Transverse colon (tissue), 4 donors: ENCODE data around the gene OSM. TPM values are rescaled to one million over a fixed set of nuclear protein-coding genes. Genes with fewer than 3 reads are reported as not detected.

Experiments used
- DNase-seq: peaks from one replicate; pipeline ENCODE4 v3.0.0-alpha.2; 2019
- H3K27ac ChIP-seq, 4 donors: fragments of 200-600 bp; sonication (generic); 2 replicates each; pipeline ENCODE4 v1.5.1; 2016 to 2018; ENCODE audit warnings: inconsistent platforms in 4 of 4
- H3K27me3 ChIP-seq: fragments of 200-600 bp; sonication (generic); 2 replicates; pipeline ENCODE4 v1.5.1; 2017; ENCODE audit warnings: inconsistent platforms
- H3K36me3 ChIP-seq, 4 donors: fragments of 200-600 bp; sonication (generic); 2 replicates each; pipeline ENCODE4 v1.5.1; 2017 to 2019; ENCODE audit warnings: inconsistent platforms in 4 of 4
- H3K4me1 ChIP-seq, 4 donors: fragments of 200-600 bp; sonication (generic); 2 replicates each; pipeline ENCODE4 v1.5.1; 2017 to 2020; ENCODE audit warnings: inconsistent platforms in 4 of 4
- H3K4me3 ChIP-seq, 4 donors: fragments of 200-600 bp; sonication (generic); 1 replicate in 1 of 4; 2 replicates in 3 of 4; pipeline versions ENCODE4 v1.5.1 to v1.6.1; 2017 to 2019; ENCODE audit warnings: inconsistent platforms in 4 of 4
- H3K9me3 ChIP-seq, 2 donors: fragments of 200-600 bp; sonication (generic); 2 replicates each; pipeline ENCODE4 v1.5.1; 2017 to 2019; ENCODE audit warnings: inconsistent platforms in 2 of 2
- EP300 ChIP-seq: sonication (generic); formaldehyde crosslinking; IDR thresholded peaks from one replicate; pipeline ENCODE4 v1.6.1; 2017; ENCODE audit warnings: antibody characterized with exemption, low read depth
- POLR2A ChIP-seq: fragments of 450-650 bp; IDR thresholded peaks from one replicate; pipeline ENCODE4 v1.6.1; 2016; ENCODE audit warnings: antibody characterized with exemption, mild to moderate bottlenecking, moderate library complexity
- POLR2AphosphoS5 ChIP-seq, 3 donors: sonication (generic); formaldehyde crosslinking; IDR thresholded peaks; one replicate each; pipeline ENCODE4 v1.6.1; 2016; ENCODE audit warnings: antibody characterized with exemption in 3 of 3
- WGBS, 2 donors: methylation state at CpG; one replicate each; pipeline ENCODE4 v1.1.5; 2018; ENCODE audit warnings: low coverage in 1 of 2; 5-methylcytosine and 5-hydroxymethylcytosine counted together
- in situ Hi-C, 4 donors: fragments of 200-750 bp; cut with MboI; loops; one replicate each; pipeline versions ENCODE4 v1.15.0 to v1.15.1; 2017; ENCODE audit warnings: low sequenced_read_pairs in 3 of 4, low pct_ligation_motif_present in 1 of 4, low pct_unique_long_range_greater_than_20kb in 1 of 4
- intact Hi-C: fragments of 100-400 bp; cut with DNase I; formaldehyde crosslinking; loops from one replicate; pipeline ENCODE4 v1.15.1; 2023; ENCODE audit warnings: low total_unique reads
- total RNA-seq, 4 donors: library from RNA; depleted of rRNA; stranded (reverse); fragments of >200 nt; gene quantifications; one replicate each; pipeline ENCODE4 v1.1.0, GENCODE V29; 2016
- TF ChIP-seq, protein P1 (sequence below), 5 experiments: fragments of 200-600 bp in 3 of 5; fragments of 450-650 bp in 2 of 5; sonication (generic) in 3 of 5; IDR thresholded peaks; 1 replicate in 2 of 5; 2 replicates in 3 of 5; pipeline ENCODE4 v1.5.1; 2016 to 2017; ENCODE audit warnings: antibody characterized with exemption in 5 of 5, inconsistent platforms in 3 of 5, mild to moderate bottlenecking in 2 of 5, moderate library complexity in 1 of 5

Gene OSM
- total RNA-seq, 4 donors from 2014 or later = not detected

DNA sequence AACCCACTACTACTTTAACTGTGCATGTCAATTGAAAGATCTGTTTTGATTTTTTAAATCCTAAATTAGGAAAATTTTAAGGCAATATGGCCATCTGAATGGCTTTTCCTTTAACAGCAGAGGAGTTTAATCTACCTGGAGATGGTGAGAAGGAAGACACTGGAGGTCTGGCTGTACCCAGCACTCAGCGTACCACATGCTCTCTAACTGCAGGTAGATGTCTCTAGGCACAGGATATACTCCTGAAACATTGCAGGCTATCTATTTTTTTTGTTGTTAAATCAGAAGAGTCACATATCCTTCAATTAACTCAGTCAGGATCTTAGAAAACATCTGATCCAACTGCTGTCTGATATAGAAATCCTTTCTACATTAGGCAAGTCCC is 40.0 kb upstream of the OSM start:
- no peak for DNase-seq
- no peaks in the 10 kb centered on the region for H3K27me3 ChIP-seq
- intact Hi-C loops (no loop called here), in situ Hi-C loops (no loop called here)
- WGBS, 2 donors = 80 to 89% methylated on average over 1 of the region's 1 CpG
- no peak overlapping the region for H3K4me3 ChIP-seq
- TF ChIP-seq, protein P1, sequence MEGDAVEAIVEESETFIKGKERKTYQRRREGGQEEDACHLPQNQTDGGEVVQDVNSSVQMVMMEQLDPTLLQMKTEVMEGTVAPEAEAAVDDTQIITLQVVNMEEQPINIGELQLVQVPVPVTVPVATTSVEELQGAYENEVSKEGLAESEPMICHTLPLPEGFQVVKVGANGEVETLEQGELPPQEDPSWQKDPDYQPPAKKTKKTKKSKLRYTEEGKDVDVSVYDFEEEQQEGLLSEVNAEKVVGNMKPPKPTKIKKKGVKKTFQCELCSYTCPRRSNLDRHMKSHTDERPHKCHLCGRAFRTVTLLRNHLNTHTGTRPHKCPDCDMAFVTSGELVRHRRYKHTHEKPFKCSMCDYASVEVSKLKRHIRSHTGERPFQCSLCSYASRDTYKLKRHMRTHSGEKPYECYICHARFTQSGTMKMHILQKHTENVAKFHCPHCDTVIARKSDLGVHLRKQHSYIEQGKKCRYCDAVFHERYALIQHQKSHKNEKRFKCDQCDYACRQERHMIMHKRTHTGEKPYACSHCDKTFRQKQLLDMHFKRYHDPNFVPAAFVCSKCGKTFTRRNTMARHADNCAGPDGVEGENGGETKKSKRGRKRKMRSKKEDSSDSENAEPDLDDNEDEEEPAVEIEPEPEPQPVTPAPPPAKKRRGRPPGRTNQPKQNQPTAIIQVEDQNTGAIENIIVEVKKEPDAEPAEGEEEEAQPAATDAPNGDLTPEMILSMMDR (IDR thresholded peaks at IDR 0.05) = no peak
- TF ChIP-seq EP300 = no peak
- TF ChIP-seq POLR2A = no peak
- TF ChIP-seq POLR2AphosphoS5 (IDR thresholded peaks at IDR 0.05) = no peak
- no peaks in the 10 kb centered on the region for H3K9me3 ChIP-seq
- peak overlapping the region; percentile 84 to 90 (median 88) for H3K27ac ChIP-seq
- H3K36me3 ChIP-seq = no peaks in the 10 kb centered on the region
- peaks cover 89 to 100% (median 97%) of the 10 kb centered on the region in 4 donors for H3K4me1 ChIP-seq

DNA sequence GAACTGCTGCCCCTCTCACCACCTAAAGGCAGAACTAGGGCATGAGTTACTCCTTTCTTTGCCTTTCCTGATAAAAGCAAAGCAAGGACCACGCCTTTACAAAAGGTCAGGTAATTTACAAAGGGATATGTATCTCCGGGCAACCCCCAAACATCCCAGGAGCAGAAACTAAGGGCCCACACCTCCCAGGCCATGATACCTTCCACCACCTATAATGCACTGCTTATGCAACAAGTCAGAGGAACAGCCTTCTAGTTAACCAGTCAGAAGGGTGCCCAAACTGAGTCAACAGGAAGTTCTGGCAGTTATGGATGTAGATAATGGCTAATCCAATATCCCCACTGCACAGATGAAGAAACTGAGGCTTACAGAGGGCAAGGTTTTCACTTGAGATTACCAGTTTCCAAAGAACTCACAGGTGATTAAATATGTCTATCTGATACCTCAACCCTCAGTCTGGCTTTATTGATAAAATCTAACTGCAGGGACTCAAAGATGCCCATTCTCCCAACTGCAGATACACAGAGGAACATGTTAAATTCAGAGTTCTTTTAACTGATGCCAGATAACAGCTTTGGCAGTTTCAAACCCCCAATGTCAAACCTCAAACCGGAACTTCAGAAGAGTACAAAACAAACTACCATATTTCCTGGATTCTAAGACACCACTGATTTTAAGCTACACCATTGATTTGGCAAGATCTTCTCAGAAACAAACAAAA is 39.4 kb upstream of the OSM start:
- Histone ChIP-seq H3K27me3 (no peaks in the 10 kb centered on the region), H3K36me3 (no peaks in the 10 kb centered on the region), H3K4me3 (peak overlapping the region in 1 of 4 donors; percentile 19), H3K27ac (peak overlapping the region; percentile 84 to 90 (median 88)), H3K9me3 (no peaks in the 10 kb centered on the region), H3K4me1 (peaks cover 85 to 100% (median 94%) of the 10 kb centered on the region in 4 donors)
- WGBS, 2 donors = 25 to 30% methylated on average over 3 of the region's 3 CpGs
- in situ Hi-C loops (no loop called here), intact Hi-C loops (no loop called here)
- peak; percentile 11 for TF ChIP-seq POLR2A
- TF ChIP-seq EP300 = no peak
- DNase-seq = no peak

DNA sequence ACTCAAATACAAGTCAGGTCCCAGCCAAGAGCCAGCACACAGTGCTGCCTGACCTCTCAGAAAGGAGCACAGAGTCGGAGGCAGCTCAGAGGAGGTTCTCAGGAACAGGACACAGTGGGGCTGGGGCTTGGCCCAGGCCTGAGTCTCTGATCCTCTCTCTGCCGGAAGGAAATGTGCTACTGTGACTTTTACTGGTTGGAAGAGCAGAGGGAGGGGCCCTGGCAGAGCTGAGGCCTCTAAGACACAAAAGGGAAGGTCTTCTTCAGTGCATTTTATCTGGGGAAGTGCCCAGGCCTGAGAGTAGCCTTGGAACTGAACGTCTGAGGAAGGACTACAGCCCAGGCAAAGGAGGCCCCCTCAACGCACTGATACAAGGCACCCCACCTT is 38.9 kb upstream of the OSM start:
- in situ Hi-C loops (no loop called here), intact Hi-C loops (no loop called here)
- DNase-seq = peak; percentile 76
- no peaks in the 10 kb centered on the region for H3K27me3 ChIP-seq
- TF ChIP-seq, protein P1 (IDR thresholded peaks at IDR 0.05) = no peak
- TF ChIP-seq POLR2AphosphoS5 (IDR thresholded peaks at IDR 0.05) = peak in 2 of 3 donors; percentile 27 to 36
- peak; percentile 62 for TF ChIP-seq POLR2A
- TF ChIP-seq EP300 = no peak
- WGBS, 2 donors = 6 to 8% methylated on average over 2 to 4 of the region's 4 CpGs
- H3K27ac ChIP-seq = peak overlapping the region; percentile 84 to 90 (median 88)
- peaks cover 79 to 95% (median 88%) of the 10 kb centered on the region in 4 donors for H3K4me1 ChIP-seq
- H3K4me3 ChIP-seq = peak overlapping the region in 1 of 4 donors; percentile 19
- no peaks in the 10 kb centered on the region for H3K9me3 ChIP-seq
- no peaks in the 10 kb centered on the region for H3K36me3 ChIP-seq

DNA sequence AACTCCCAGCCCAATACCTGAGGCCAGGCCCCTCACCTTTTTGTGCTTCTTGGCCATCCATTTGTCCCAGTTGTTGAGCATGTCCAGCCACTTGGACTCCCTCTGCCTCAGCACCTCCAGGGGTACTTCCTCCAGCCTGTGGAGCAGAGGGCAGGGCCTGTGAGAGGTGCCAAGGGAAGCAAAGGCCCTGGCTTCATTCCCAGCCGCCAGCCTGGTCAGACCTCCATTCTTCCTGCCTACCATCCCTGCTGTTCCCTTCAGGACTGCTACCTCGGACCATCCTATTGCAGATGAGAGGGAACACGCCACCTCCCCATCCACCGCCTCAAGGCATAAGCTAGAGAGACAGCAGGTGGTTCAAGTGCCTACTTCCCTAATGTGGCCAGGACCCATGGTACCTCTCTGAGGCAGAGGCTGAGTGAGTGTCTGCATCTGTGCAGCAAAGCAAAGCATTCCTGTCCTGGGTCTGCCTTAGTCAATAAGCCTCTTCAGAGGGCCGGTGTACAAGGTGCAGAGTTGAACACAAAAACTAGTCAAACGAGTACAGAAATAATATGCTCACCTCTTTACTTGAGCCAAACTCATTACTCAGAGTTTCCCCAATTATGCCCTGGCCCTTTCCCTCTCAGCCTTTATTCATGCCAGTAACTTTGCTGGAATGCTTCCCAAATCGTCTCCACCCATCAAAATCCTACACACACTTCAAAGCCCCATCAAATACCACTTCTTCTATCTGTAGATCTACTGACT is 38.0 kb upstream of the OSM start:
- H3K9me3 ChIP-seq = no peaks in the 10 kb centered on the region
- H3K36me3 ChIP-seq = no peaks in the 10 kb centered on the region
- TF ChIP-seq POLR2AphosphoS5 (IDR thresholded peaks at IDR 0.05) = no peak
- TF ChIP-seq POLR2A = no peak
- H3K27me3 ChIP-seq = no peaks in the 10 kb centered on the region
- H3K4me3 ChIP-seq = no peak overlapping the region
- peak; percentile 63 for DNase-seq
- 17 to 37% methylated on average over 2 to 7 of the region's 7 CpGs for WGBS, 2 donors
- in situ Hi-C loops = no loop called here
- intact Hi-C loops = no loop called here
- peaks cover 71 to 86% (median 80%) of the 10 kb centered on the region in 4 donors for H3K4me1 ChIP-seq
- peak overlapping the region; percentile 84 to 90 (median 88) for H3K27ac ChIP-seq

DNA sequence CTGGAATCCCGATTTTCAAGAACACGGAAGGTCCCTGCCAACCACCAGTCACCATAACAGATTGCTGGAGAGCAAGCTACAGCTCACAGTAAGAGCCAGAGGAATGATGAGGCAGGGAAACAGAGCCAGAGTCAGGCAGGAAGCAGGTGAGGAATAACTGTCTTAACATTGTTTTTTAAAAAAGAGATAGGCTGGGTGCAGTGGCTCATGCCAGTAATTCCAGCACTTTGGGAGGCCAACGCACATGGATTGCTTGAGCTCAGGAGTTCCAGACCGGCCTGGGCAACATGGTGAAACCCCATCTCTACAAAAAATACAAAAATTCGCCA is 36.1 kb upstream of the OSM start:
- Histone ChIP-seq H3K27me3 (no peaks in the 10 kb centered on the region), H3K4me1 (peaks cover 52 to 82% (median 74%) of the 10 kb centered on the region in 4 donors), H3K9me3 (no peaks in the 10 kb centered on the region), H3K27ac (peak overlapping the region; percentile 84 to 90 (median 88)), H3K36me3 (peaks cover 0 to 7% (median under 1%) of the 10 kb centered on the region in 4 donors), H3K4me3 (no peak overlapping the region)
- intact Hi-C loops = no loop called here
- TF ChIP-seq EP300 (no peak), POLR2AphosphoS5 (IDR thresholded peaks at IDR 0.05) (no peak), POLR2A (no peak)
- TF ChIP-seq, protein P1 (IDR thresholded peaks at IDR 0.05) = no peak
- 64% methylated on average over 5 of the region's 5 CpGs; no CpG with 5 or more reads in 1 of the 2 donors for WGBS, 2 donors
- in situ Hi-C loops = no loop called here
- DNase-seq = no peak
